ENCODE measurements around the gene PTGER2.
A peak's percentile ranks its signal among the peaks of the same experiment; 100 is the strongest.

PTGER2 gene

DNA sequence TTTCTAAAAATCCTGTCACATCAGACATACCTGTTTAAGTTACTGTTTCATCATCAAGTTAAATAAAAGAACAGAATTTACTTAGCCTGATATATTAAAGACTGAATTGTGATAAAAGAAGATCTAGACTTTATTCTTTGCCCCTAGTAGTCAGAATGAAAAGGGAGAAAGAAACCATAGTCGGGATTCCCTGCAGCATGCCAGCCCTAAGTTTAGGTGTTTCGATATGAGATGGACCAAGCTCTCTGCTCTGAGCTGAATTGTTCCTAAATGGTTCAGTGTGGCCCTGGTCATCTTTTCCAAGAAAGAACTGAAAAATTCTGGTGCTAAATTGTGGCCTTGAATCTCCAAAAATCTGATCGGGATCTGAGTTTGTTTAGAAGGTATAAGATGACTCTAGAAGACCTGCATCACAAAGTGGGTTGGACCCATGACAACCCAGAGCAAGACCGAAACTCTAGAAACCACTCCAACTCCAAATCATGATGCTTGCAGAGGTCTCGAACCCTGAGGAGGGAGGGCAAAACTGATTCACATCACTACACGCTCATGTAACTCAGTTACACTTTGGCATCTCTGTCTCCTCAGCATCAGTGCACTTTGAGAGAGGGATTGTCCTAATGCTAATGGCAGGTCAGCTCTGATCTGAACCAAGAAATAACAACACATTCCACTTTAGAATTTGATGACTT, 15.7 kb downstream of the PTGER2 start:
- DNase-seq (ENCODE audit: low read depth, low spot score): no peak
- in situ Hi-C loops (cut with HindIII; ENCODE audit: low sequenced_read_pairs): no loop called here
- no peak overlapping the region for H3K4me3 ChIP-seq (ENCODE audit: low read depth, low read length)
- TF ChIP-seq CTCF (IDR thresholded peaks at IDR 0.05; ENCODE audit: low read depth, low read length): no peak

DNA sequence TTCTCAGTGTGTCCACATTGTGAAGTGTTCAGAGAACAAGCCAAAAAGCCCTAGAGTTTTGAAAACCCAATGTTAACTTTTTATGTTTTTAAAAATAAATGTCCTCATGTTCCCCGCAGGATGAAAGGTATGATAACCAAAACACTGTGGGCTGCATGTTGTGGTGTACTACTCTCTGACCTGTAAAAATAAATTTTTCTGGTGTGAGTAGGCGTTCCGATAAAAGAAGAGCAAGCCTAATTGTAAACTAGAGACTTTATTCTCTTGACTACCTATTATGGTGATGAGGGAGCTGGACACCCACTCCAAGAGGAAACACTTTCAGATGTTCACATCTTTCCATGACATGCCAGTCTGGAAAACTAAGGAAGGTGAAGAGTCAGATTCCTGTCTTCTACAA, 18.2 kb downstream of the PTGER2 start:
- DNase-seq (ENCODE audit: low read depth, low spot score): peak; percentile 72
- TF ChIP-seq CTCF (IDR thresholded peaks at IDR 0.05; ENCODE audit: low read depth, low read length): no peak
- in situ Hi-C loops (cut with HindIII; ENCODE audit: low sequenced_read_pairs): no loop called here
- no peak overlapping the region for H3K4me3 ChIP-seq (ENCODE audit: low read depth, low read length)

GRCh38 chr14:52333108-52333507, 19.0 kb downstream of the PTGER2 start:
- H3K4me3 ChIP-seq (ENCODE audit: low read depth, low read length): no peak overlapping the region
- no peak for DNase-seq (ENCODE audit: low read depth, low spot score)
- no peak for TF ChIP-seq CTCF (IDR thresholded peaks at IDR 0.05; ENCODE audit: low read depth, low read length)
- in situ Hi-C loops (cut with HindIII; ENCODE audit: low sequenced_read_pairs): no loop called here

- H3K4me3 ChIP-seq (ENCODE audit: low read depth, low read length): no peak overlapping the region
- DNase-seq (ENCODE audit: low read depth, low spot score): no peak
- in situ Hi-C loops (cut with HindIII; ENCODE audit: low sequenced_read_pairs): no loop called here
- no peak for TF ChIP-seq CTCF (IDR thresholded peaks at IDR 0.05; ENCODE audit: low read depth, low read length)
Measured at GRCh38 chr14:52333823-52334657, 19.9 kb downstream of the PTGER2 start.

GRCh38 chr14:52336241-52336640, 22.1 kb downstream of the PTGER2 start:
- in situ Hi-C loops (cut with HindIII; ENCODE audit: low sequenced_read_pairs): no loop called here
- no peak overlapping the region for H3K4me3 ChIP-seq (ENCODE audit: low read depth, low read length)
- TF ChIP-seq CTCF (IDR thresholded peaks at IDR 0.05; ENCODE audit: low read depth, low read length): no peak
- no peak for DNase-seq (ENCODE audit: low read depth, low spot score)

- no peak overlapping the region for H3K4me3 ChIP-seq (ENCODE audit: low read depth, low read length)
- in situ Hi-C loops (cut with HindIII; ENCODE audit: low sequenced_read_pairs): no loop called here
- TF ChIP-seq CTCF (IDR thresholded peaks at IDR 0.05; ENCODE audit: low read depth, low read length): no peak
- peak; percentile 61 for DNase-seq (ENCODE audit: low read depth, low spot score)
Measured at GRCh38 chr14:52338051-52338681, 24.1 kb downstream of the PTGER2 start.
